NCI-H1105 treated with DMSO at 0.1 percent for 48 hours (cell line): ENCODE data around the gene IL34.

Experiments
- DNase-seq: peaks from one replicate; lab custom pipeline; 2025; lab: John Stamatoyannopoulos, UW

Gene IL34

GRCh38 chr16:70678121-70678897 lies 31.9 kb downstream of the IL34 start:
- DNase-seq: no peak

- DNase-seq: no peak
Observed at GRCh38 chr16:70678898-70679670, 32.7 kb downstream of the IL34 start.

- no peak for DNase-seq
Observed at GRCh38 chr16:70679671-70680494, 33.5 kb downstream of the IL34 start.

GRCh38 chr16:70680495-70681381 lies 34.4 kb downstream of the IL34 start:
- DNase-seq: no peak

- no peak for DNase-seq
Observed at GRCh38 chr16:70681382-70682238, 35.3 kb downstream of the IL34 start.

- no peak for DNase-seq
Observed at GRCh38 chr16:70682239-70683145, 36.1 kb downstream of the IL34 start.

- no peak for DNase-seq
Observed at GRCh38 chr16:70683146-70683944, 37.0 kb downstream of the IL34 start.

GRCh38 chr16:70684146-70685060 lies 38.0 kb downstream of the IL34 start:
- no peak for DNase-seq

- DNase-seq: no peak
Observed at GRCh38 chr16:70685061-70685937, 38.9 kb downstream of the IL34 start.

- peak; percentile 63 for DNase-seq
Observed at GRCh38 chr16:70685938-70686375, 39.6 kb downstream of the IL34 start, which contains the start of gene MTSS2. TSS of gene MTSS2 (minus strand) at chr16:70686053. CDS start at chr16:70685791, 262 bp downstream.

- DNase-seq: no peak
Observed at GRCh38 chr16:70686376-70687101, 40.2 kb downstream of the IL34 start.

- DNase-seq: no peak
Observed at GRCh38 chr16:70687102-70687511, 40.7 kb downstream of the IL34 start.

- DNase-seq: no peak
Observed at GRCh38 chr16:70687671-70688245, 41.4 kb downstream of the IL34 start.

GRCh38 chr16:70688246-70688742 lies 41.9 kb downstream of the IL34 start:
- no peak for DNase-seq
